ENCODE results near the gene MRPS6.

MRPS6 gene

DNA sequence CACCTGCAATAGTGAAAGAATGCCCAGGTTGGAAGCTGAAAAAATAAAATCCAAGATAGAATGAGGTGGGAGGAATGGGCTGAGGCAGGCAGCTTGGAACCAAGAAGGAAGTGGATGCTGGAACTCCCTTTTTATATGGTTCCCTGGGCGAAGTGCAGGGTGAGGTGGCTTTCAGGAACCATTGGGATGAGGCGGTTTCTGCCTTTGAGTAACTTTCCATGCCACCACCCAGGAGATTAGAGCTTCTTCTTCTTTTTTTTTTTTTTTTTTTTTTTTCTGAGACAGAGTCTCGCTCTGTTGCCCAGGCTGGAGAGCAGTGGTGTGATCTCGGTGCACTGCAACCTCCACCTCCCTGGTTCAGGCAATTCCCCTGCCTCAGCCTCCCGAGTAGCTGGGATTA, 17.8 kb upstream of the MRPS6 start:
- Histone ChIP-seq H3K4me3 (ENCODE audit: low read depth, low read length) (no peak overlapping the region), H3K27me3 (ENCODE audit: insufficient read depth, low read depth, severe bottlenecking) (peaks cover 95% of the 10 kb centered on the region), H3K27ac (no peak overlapping the region), H3K9me3 (ENCODE audit: severe bottlenecking) (peaks cover 2% of the 10 kb centered on the region), H3K36me3 (no peaks in the 10 kb centered on the region)
- TF ChIP-seq, protein P1, sequence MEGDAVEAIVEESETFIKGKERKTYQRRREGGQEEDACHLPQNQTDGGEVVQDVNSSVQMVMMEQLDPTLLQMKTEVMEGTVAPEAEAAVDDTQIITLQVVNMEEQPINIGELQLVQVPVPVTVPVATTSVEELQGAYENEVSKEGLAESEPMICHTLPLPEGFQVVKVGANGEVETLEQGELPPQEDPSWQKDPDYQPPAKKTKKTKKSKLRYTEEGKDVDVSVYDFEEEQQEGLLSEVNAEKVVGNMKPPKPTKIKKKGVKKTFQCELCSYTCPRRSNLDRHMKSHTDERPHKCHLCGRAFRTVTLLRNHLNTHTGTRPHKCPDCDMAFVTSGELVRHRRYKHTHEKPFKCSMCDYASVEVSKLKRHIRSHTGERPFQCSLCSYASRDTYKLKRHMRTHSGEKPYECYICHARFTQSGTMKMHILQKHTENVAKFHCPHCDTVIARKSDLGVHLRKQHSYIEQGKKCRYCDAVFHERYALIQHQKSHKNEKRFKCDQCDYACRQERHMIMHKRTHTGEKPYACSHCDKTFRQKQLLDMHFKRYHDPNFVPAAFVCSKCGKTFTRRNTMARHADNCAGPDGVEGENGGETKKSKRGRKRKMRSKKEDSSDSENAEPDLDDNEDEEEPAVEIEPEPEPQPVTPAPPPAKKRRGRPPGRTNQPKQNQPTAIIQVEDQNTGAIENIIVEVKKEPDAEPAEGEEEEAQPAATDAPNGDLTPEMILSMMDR (IDR thresholded peaks at IDR 0.05; ENCODE audit: low read depth, low read length), result no peak
- no peak for DNase-seq

DNA sequence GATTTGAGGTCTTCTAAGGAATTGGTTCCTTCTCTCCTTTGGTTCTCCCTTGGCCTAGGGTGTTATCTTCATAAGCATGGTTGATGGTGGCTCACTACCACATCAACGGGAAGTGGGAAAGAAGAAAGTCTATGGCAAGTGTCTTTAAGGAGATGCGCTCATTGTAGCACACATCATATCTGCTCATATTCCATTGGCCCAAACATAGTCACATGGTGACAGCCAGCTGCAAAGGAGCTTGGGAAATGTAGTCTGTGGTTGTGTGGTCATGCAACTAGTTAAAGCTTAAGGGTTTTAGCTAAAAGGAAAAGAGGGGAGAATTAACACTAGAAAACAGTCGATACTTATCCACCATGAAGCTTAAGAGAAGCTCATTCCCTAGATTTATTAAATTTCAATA, 11.4 kb upstream of the MRPS6 start:
- H3K4me3 ChIP-seq (ENCODE audit: low read depth, low read length), result no peak overlapping the region
- H3K36me3 ChIP-seq, result no peaks in the 10 kb centered on the region
- peaks cover 91% of the 10 kb centered on the region for H3K27me3 ChIP-seq (ENCODE audit: insufficient read depth, low read depth, severe bottlenecking)
- no peak for DNase-seq
- TF ChIP-seq, protein P1 (IDR thresholded peaks at IDR 0.05; ENCODE audit: low read depth, low read length), result no peak
- H3K27ac ChIP-seq, result no peak overlapping the region
- peaks cover 5% of the 10 kb centered on the region for H3K9me3 ChIP-seq (ENCODE audit: severe bottlenecking)

DNA sequence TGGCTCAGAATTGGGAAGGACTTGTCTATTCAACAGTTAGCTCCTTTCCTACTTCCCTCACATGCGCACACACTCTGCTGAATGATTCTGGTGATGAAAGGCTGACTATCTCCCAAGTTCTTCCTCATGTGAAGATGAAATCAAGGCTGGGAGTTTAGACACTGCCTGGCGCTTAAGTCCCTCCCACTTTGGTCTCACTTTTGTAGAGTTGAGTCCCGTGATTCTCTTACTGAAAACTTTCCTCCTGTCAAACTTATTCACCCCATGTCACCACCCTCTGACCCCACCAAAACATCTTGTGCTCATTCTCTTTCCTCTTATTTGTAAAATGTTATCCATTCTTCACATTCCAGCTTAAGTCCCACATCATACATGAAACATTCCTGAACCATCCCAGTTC, 8.4 kb upstream of the MRPS6 start:
- TF ChIP-seq, protein P1 (IDR thresholded peaks at IDR 0.05; ENCODE audit: low read depth, low read length), result no peak
- H3K36me3 ChIP-seq, result no peaks in the 10 kb centered on the region
- no peak for DNase-seq
- no peak overlapping the region for H3K4me3 ChIP-seq (ENCODE audit: low read depth, low read length)
- no peak overlapping the region for H3K27ac ChIP-seq
- peaks cover 75% of the 10 kb centered on the region for H3K27me3 ChIP-seq (ENCODE audit: insufficient read depth, low read depth, severe bottlenecking)
- peaks cover 3% of the 10 kb centered on the region for H3K9me3 ChIP-seq (ENCODE audit: severe bottlenecking)

DNA sequence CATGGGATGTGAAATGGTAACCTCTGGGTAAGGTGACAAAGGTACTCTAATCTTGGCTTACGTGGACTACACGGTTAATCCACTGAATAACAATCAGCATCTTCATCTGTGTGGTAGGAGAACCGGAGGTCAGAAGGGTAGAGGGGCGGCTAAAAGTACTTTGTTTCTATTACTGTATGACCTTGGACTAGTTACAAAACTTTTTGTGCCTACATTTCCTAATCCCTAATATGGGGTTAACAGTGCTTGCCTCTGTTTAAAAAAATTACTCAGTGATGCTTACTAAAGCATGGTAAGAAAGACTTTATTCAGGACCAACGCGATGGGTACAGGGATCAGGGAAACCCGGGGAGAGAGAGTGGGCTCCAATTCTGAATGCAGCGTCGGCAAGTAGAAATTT, 1.7 kb upstream of the MRPS6 start:
- Histone ChIP-seq H3K27ac (no peak overlapping the region), H3K36me3 (peaks cover 18% of the 10 kb centered on the region), H3K4me3 (ENCODE audit: low read depth, low read length) (no peak overlapping the region), H3K9me3 (ENCODE audit: severe bottlenecking) (peaks cover 8% of the 10 kb centered on the region), H3K27me3 (ENCODE audit: insufficient read depth, low read depth, severe bottlenecking) (peaks cover 17% of the 10 kb centered on the region)
- TF ChIP-seq, protein P1 (IDR thresholded peaks at IDR 0.05; ENCODE audit: low read depth, low read length), result no peak
- DNase-seq, result no peak

DNA sequence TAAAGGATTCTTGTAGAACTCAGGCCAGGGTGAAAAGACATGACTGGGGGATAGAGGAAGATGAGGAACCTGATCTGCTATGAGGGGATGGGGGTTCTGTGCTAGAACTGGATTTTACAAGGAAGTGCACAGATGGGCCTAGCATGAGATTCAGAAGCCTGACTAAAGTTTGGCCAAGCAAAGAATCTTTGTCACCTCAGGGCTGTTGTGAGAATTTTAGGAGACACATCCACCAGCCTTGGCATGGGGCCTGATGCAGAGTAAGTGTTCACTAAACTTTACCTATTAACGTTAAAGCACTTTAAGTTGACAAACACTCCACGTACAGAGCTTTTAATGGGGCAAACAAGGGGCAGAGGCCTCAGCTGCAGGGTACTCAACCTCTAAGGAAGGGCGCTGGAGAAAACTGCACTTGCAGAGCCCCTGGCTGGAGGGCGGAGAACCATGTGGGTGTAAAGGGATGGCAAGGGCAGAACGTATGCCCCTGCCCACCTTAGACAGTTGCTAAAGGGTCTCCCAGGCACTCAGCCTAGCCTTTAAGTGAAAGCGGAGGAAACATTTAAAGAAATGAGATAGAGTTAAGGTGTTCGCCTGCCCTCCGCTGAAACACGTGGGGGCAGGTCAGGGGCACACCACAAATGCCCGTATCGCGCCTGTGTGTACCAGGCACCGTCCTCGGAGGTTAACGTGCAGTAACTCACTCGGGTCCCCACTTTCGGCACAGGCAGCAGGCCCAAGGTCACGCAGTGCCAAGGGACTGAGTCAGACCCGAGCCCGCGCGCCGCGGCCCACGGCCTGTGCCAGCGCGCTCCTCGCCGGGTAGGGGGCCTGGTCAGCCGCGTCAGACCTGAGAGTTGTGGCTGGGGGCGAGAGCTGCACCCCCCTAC, 990 bp upstream of the MRPS6 start:
- Histone ChIP-seq H3K27me3 (ENCODE audit: insufficient read depth, low read depth, severe bottlenecking) (peaks cover 10% of the 10 kb centered on the region), H3K4me3 (ENCODE audit: low read depth, low read length) (no peak overlapping the region; the same call in 1 of the 2 replicates), H3K27ac (peak overlapping the region; percentile 72), H3K9me3 (ENCODE audit: severe bottlenecking) (peaks cover 8% of the 10 kb centered on the region), H3K36me3 (peaks cover 18% of the 10 kb centered on the region)
- DNase-seq, result no peak
- TF ChIP-seq, protein P1 (IDR thresholded peaks at IDR 0.05; ENCODE audit: low read depth, low read length), result no peak
